Osteocyte (in vitro differentiated cells): ENCODE results near the gene CEMIP. TPM values are rescaled to one million over a fixed set of nuclear protein-coding genes. Genes with fewer than 3 reads are reported as not detected.

ENCODE experiments used
- DNase-seq: peaks from one replicate; pipeline ENCODE4 v3.0.0; 2021; ENCODE audit warnings: mixed read lengths; ENCODE audit not compliant: unreplicated experiment; ENCODE audit errors: extremely low spot score
- H3K27ac Mint-ChIP-seq: one replicate; pipeline ENCODE4 v1.8.0; 2021; ENCODE audit warnings: mild to moderate bottlenecking, mixed read lengths; ENCODE audit not compliant: unreplicated experiment
- H3K27me3 Mint-ChIP-seq: one replicate; pipeline ENCODE4 v1.8.0; 2021; ENCODE audit warnings: mixed read lengths; ENCODE audit not compliant: unreplicated experiment
- H3K36me3 Mint-ChIP-seq: one replicate; pipeline ENCODE4 v1.8.0; 2021; ENCODE audit warnings: mixed read lengths; ENCODE audit not compliant: unreplicated experiment
- H3K4me1 Mint-ChIP-seq: one replicate; pipeline ENCODE4 v1.8.0; 2021; ENCODE audit warnings: mixed read lengths; ENCODE audit not compliant: unreplicated experiment
- H3K4me3 Mint-ChIP-seq: one replicate; pipeline ENCODE4 v1.8.0; 2021; ENCODE audit warnings: mild to moderate bottlenecking, moderate library complexity, mixed read lengths; ENCODE audit not compliant: unreplicated experiment
- H3K9me3 Mint-ChIP-seq: one replicate; pipeline ENCODE4 v1.8.0; 2021; ENCODE audit warnings: mixed read lengths; ENCODE audit not compliant: unreplicated experiment
- total RNA-seq: library from RNA; stranded (reverse); gene quantifications from 2 replicates; pipeline ENCODE4 v1.2.1, GENCODE V29; 2021
- TF ChIP-seq, protein P1 (sequence below): fragments of 200-600 bp; sonication (generic); IDR thresholded peaks from 2 replicates; pipeline ENCODE4 v1.5.0; 2021; ENCODE audit warnings: antibody characterized with exemption, mild to moderate bottlenecking, moderate library complexity

The CEMIP gene
- total RNA-seq, 1 donor from 2014 or later: 445 TPM

DNA sequence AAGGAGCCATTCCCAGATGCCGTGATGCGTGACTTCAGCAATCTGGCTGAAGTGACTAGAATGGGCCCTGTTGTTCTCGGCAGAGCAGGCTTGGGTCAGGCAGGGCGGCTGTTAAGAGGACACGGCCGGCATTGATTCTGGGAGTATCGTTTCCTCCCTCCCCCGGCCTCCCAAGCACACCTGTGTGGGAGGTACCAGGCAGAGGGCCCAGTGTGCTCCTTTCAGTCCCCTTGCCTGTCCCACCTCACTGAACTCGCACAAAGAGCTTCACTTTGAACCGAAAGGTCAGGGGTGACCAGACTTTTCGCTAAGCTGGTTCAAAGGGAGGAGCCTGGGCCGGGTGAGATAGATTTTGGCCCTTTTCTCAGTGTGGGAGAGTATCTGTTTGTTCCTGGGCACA lies 92.7 kb downstream of the CEMIP start:
- Mint-ChIP-seq H3K36me3 (peaks cover 75% of the 10 kb centered on the region), H3K4me1 (peaks cover 21% of the 10 kb centered on the region), H3K27me3 (no peaks in the 10 kb centered on the region), H3K27ac (no peak overlapping the region), H3K4me3 (no peak overlapping the region), H3K9me3 (no peaks in the 10 kb centered on the region)
- no peak for DNase-seq
- TF ChIP-seq, protein P1, sequence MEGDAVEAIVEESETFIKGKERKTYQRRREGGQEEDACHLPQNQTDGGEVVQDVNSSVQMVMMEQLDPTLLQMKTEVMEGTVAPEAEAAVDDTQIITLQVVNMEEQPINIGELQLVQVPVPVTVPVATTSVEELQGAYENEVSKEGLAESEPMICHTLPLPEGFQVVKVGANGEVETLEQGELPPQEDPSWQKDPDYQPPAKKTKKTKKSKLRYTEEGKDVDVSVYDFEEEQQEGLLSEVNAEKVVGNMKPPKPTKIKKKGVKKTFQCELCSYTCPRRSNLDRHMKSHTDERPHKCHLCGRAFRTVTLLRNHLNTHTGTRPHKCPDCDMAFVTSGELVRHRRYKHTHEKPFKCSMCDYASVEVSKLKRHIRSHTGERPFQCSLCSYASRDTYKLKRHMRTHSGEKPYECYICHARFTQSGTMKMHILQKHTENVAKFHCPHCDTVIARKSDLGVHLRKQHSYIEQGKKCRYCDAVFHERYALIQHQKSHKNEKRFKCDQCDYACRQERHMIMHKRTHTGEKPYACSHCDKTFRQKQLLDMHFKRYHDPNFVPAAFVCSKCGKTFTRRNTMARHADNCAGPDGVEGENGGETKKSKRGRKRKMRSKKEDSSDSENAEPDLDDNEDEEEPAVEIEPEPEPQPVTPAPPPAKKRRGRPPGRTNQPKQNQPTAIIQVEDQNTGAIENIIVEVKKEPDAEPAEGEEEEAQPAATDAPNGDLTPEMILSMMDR: no peak

DNA sequence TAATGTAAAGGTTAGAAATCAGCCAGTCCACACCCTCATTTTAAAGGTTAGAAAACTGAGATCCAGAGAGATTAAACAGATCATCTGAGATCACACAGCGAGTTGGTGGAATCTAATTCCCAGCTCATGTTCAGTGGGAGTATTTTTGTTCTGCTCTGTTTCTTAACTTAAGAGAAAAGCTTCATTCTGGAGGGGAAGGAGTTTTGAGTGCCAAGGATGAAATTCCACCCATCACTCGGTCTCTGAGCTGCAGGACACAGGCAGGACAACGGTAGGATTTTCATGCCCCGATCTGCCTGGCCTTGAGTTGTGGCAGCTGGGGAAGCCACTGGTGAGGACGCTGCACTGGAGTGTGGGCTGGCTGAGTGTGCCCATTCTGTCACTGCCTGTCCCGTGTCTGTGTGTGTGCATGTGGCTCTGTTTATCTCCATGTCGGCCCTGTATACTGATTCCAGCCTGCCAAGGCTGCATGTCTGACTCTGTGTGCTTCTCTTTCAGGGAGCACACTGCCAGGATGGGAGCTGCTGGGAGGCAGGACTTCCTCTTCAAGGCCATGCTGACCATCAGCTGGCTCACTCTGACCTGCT lies 94.3 kb downstream of the CEMIP start:
- H3K27me3 Mint-ChIP-seq: no peaks in the 10 kb centered on the region
- H3K4me1 Mint-ChIP-seq: peaks cover 12% of the 10 kb centered on the region
- TF ChIP-seq, protein P1: no peak
- H3K36me3 Mint-ChIP-seq: peaks cover 79% of the 10 kb centered on the region
- DNase-seq: no peak
- H3K9me3 Mint-ChIP-seq: no peaks in the 10 kb centered on the region
- no peak overlapping the region for H3K4me3 Mint-ChIP-seq
- H3K27ac Mint-ChIP-seq: no peak overlapping the region

DNA sequence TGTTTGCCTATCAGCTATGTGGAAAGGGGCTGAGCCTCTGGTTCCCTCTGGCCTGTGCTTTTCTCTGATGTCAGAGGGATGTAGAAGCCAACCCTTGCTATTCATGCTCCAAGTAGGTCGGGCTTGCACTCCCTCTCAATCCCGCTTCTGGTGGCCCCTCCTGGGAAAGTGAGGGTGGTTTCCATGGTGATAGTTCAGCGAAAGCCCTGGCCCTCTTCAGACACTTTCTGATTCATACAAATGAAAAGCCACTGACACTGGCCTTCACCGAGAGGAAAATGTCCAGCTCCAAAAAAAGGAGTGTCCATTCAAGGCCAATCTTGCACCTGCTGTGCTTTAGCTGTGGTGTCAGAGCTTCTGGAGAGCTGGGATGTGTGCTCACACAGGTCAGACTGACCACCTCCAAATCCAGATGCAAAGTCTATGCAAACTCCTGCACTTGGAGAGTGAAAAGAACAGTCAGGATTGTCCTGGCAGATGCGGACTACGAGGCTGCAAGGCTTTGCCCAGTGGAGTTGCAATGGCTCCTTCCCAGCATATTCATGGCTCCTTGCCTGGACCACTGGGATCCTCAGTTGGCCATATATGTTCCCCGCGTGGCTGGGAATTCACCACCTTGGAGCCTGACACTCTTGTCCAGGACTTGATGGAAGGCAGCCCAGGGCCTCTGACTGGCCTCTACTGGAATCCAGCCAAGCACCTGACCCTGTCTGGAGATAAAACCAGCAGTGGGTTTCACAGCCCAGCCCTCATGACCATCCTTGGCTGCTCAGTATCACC lies 96.6 kb downstream of the CEMIP start:
- peak overlapping the region; percentile 36 for H3K27ac Mint-ChIP-seq
- H3K36me3 Mint-ChIP-seq: peaks cover 87% of the 10 kb centered on the region
- H3K27me3 Mint-ChIP-seq: no peaks in the 10 kb centered on the region
- H3K4me3 Mint-ChIP-seq: no peak overlapping the region
- TF ChIP-seq, protein P1: no peak
- DNase-seq: no peak
- H3K9me3 Mint-ChIP-seq: no peaks in the 10 kb centered on the region
- H3K4me1 Mint-ChIP-seq: peaks cover 3% of the 10 kb centered on the region

DNA sequence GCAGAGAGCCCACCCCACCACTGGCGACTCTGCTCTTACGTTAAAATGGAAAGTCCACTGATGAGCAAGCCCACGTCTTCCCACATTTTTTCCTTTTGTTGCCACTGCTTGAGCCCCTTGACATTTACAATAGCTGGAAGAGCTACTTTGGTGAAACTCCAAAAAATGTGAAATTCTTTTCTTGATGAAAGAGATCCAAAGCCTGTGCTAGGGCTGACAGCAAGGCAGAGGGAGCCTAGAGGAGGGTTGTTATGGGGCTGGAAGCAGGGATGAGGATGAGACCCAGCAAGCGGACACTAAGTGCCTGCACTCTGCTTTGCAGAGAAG lies 97.1 kb downstream of the CEMIP start:
- Mint-ChIP-seq H3K4me1 (peaks cover 3% of the 10 kb centered on the region), H3K9me3 (no peaks in the 10 kb centered on the region), H3K4me3 (no peak overlapping the region), H3K36me3 (peaks cover 89% of the 10 kb centered on the region), H3K27ac (peak overlapping the region; percentile 56), H3K27me3 (no peaks in the 10 kb centered on the region)
- no peak for DNase-seq
- TF ChIP-seq, protein P1: no peak

DNA sequence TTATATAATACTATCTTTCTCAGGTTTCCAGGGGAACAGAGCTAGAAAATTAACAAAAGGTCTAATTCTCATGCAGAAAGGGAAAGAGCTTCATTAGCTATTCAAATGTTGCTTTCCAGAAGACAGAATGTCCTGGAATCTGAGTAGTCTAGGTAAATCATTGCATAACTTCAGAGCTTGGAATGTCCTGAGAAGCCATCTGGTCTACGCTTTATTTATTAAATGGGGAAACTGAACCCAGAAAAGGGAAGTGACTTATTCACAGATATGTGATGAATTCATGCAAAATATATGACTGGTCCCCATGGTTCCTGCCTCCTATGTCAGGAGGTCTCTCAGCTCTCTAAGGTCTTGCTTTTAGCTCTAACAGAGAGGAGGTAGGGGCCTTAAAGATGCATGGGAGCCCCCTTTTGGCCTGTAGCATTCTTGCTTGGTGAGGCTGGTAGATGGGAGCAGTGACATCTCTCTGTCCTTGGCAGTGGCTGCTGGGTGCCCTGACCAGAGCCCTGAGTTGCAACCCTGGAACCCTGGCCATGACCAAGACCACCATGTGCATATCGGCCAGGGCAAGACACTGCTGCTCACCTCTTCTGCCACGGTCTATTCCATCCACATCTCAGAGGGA lies 99.2 kb downstream of the CEMIP start:
- Mint-ChIP-seq H3K27ac (no peak overlapping the region), H3K9me3 (no peaks in the 10 kb centered on the region), H3K36me3 (peaks cover 93% of the 10 kb centered on the region), H3K4me1 (peaks cover 3% of the 10 kb centered on the region), H3K4me3 (no peak overlapping the region), H3K27me3 (no peaks in the 10 kb centered on the region)
- no peak for DNase-seq
- TF ChIP-seq, protein P1: no peak
